Hepatic stellate cell (primary cell): ENCODE results near the gene VCPKMT.
"Not testable (repeated sequence)": the region's sequence is repeated elsewhere in the genome, so short reads cannot be mapped to it uniquely, and the experiment has no call there.

Experiments used
- DNase-seq: peaks from one replicate; pipeline ENCODE4 v3.0.0; 2011; ENCODE audit warnings: low spot score

VCPKMT gene

DNA sequence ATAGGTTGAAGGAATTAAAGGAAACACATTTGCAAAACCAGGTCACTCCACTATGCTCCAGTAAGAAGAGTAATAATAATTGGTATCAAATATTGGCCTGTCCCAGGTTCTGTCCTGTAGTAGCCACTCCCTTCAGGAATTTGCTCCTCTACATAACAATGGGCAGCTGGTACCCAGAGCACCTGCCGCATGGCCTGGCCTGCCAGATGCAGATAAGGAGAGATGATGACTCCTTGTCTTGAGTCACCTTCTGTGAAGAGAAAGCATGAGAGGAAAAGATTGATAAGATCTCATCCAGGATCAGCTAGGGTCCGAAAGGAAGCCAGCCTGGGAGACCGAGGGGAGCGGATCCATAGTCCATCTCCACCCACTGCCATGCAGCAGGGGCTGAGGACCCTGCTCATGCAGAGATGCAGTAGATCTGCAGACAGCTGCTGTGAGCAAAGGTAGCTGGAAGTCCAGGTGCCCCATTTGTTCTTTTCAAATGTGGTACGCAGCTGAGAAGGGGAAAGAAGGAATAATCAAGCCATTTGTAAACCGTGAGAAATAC is 24.3 kb downstream of the VCPKMT start:
- no peak for DNase-seq

DNA sequence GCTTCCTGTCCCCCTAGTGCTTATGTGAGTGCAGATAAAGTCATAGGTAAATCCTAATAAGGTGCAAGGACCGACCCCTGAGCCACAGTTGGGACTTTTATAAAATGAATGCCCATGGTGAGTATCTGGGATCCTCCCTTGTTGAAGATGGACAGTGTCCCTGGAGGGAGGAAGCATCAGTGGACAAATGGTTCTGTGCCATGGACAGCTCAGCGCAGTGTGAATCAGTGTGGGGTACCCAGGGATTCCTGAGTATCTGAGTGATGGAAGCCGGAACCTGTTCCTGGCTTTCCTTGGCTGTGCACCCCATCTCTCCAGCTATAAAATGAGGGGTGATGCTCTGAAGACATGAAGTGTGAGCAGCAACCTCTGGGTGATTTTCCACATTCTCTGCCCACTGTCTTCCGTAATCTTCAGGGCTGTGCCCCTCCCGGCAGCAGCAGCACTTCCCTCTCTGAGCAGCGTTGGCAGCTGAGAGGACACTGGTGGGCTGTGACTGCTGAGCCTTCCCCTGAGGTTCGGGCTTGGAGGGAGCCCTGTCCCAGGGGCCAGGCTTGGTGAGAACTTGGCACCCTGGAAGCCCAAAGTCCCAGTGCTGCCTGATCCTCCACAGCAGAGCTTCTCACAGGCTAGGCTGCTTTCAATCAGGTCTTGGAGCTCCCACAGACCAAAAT is 25.0 kb downstream of the VCPKMT start:
- no peak for DNase-seq

DNA sequence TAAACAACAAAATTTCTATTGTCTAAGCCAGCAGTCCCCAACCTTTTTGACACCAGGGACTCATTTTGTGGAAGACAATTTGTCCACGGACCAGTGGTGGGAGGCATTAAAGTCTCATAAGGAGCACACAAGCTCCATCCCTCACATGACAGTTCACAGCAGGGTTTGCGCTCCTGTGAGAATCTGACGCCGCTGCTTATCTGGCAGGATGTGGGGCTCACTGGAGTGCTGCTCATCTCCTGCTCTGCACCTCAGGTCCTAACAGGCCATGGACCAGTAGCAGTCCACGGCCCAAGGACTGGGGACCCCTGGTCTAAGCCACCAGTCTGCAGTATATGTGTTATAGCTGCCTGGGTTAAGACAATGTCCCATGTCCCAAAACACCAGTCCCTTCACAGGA is 27.2 kb downstream of the VCPKMT start:
- no peak for DNase-seq

DNA sequence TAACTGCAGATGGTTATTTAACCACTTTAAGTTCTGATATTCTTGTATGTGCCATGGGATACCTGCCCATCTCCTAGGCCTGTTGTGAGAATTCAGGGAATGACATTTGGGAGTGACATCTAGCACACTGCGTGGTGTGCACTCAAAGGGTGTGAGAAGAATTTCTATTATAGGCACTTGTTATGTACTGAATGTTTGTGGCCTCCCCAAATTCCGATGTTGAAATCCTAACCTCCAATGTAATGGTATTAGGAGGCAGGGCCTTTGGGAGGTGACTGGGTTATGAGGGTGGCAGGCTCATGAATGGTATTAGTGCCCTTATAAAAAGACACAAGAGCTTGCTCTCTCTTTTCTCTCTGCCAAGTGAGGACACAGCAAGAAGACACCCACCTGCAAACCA is 27.6 kb downstream of the VCPKMT start:
- DNase-seq: no peak

DNA sequence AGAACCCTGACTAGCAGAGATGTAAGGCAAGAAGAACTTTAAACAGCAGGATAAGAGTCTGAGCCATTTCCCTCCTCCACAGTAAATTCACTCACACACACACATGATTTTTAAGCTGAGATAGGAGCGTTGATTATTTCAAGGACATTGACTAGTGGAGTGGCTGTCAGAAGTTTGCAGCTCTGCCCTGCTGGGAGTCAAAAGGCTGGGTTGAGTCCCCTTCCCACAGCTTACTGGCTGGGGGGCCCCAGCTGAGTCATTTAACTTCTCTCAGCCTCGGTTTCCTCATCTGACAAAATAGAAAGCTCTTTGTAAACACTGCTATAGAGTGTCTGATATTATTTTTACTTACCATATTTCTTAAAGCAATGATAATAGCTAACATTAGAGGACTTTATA is 28.3 kb downstream of the VCPKMT start:
- DNase-seq: no peak

DNA sequence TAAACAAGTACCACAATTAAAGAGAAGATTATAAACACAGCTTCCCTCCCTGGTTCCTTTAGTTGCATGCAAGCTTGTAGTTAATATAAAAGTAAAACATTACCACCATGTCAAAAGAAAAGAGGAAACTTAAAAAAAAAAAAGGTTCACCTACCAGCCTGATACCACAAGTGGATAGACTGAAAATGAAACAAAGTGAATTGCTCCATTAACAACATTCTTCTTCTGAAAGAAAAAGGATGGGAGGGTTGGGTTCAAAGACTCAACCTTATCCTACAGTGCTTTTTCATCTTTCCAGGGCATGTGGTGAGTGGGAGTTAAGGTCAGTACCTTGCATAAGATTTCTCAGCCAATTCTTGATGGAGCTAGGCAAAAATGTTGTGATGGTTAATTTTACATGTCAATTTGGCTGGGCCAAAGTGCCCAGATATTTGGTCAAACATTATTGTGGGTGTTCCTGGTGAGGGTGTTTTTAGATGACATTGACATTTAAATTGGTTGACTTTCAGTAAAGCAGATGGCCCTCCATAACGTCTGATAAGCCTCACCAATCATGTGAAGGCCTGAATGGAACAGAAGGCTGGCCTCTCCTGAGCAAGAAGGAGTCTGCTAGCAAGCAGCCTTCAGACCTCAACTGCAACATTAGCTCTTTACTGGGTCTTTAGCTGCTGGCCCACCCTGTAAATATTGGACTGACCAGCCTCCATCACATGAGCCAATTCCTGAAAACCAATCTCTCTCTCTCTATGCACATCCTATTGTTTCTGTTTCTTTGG is 28.8 kb downstream of the VCPKMT start:
- DNase-seq: no peak

DNA sequence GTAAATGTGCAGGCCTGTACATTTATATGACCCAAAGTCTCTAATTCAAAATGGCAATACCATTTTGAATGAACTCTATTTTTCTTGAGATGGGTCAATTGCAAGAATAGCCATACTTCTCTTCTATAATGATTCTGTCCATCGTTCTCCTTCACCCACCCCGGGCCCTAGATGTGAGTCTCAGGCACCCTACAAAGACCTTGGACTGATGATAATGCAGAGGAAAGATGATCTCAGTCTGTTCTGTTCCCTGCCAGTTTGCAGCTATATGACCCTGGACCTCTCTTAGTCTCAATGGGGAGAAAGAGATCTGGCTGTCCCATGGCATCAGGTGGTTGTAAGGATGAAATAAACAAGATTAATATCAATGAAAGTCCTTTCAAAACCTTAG is 30.1 kb downstream of the VCPKMT start:
- DNase-seq: no peak

DNA sequence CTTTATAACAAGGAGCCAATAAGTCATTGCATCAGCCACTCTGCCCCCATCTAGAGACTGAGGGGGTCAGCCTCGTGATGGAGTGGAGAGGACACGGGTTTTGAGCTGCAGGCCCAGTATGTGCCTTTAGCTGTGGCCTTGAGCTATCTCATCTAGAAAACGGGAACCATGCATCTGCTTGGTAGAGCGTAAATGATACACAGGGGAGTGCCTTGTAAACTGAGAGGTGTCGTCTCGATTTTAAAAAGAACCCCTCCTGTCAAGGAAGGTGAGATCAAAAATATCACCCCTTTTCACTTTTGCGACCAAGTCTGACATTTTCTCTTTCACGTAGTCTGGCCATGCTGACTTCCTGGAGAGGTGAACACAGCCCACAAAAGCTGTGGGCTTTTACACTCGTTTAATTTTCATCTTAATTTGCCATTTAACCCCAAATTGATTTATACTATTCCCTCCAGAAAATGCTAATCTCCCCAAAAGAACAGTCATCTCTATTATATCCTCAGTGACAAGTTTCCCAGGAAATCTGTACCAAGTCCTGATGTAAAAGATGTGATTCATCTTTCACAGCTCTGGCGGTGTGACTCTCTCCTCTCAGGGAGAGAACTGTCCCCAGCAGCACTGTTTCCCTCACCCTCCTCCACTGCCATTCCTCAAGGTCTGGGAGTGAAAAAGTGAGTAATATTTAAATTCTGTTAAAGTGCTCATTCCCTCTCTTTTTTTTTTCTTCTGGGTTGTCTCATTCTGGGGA is 30.6 kb downstream of the VCPKMT start:
- DNase-seq: peak; percentile 59

DNA sequence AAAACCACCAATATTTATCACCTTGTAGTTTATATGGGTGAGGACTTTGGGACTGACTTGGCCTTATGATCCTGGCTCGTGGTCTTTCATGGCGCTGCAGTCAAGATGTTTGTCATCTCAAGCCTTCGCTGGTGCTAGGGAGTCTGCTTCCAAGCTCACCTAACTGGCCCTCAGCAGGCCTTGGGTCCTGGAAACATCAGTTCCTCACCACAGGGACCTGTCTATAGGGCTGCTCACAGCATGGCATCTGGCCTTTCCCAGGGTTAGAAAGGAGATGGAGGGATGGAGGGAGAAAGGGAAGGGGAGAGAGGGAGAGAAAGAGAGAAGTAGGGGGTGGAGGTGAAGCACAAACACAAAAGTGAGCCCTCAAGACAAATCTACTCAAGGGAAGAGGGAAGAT is 31.7 kb downstream of the VCPKMT start:
- no peak for DNase-seq

DNA sequence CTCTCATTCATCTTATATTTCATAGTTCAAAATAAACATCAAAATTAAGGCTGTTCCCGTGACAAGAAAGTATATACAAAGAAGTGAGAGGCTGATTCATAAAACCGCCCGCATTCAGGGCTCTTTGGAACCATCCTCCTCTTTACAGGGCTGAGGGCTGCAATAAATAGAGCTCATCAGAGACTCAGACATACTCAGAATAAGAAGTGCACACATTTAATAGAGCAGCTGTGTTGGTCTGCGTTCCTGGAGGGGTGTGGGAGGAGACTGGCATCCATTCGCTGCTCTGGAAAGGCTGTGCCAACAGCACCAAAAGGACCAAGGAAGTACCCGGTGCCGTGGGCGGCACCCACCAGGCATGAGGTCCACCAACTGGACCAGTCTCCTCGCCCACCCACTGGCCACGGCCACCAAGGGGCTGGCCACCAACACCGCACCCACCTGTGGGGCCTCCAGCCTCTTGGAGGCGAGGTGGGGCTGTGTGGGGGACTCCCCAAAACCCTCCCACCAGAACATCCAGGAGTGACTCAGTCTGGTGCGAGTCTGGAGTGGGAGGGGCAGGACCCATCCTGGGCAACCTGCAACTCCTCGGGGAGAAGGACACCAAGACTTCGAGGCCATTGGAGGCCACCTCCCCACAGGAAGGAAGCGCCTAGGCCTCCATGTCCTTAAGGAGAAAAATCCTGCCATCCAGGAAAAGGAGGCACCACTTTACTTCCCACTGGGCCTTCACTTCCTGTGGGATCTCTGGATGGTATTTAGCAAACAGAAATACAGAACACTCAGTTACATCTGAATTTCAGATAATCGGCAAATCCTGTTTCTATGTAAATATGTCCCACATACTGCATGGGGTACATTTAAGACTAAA is 32.7 kb downstream of the VCPKMT start:
- DNase-seq: no peak

DNA sequence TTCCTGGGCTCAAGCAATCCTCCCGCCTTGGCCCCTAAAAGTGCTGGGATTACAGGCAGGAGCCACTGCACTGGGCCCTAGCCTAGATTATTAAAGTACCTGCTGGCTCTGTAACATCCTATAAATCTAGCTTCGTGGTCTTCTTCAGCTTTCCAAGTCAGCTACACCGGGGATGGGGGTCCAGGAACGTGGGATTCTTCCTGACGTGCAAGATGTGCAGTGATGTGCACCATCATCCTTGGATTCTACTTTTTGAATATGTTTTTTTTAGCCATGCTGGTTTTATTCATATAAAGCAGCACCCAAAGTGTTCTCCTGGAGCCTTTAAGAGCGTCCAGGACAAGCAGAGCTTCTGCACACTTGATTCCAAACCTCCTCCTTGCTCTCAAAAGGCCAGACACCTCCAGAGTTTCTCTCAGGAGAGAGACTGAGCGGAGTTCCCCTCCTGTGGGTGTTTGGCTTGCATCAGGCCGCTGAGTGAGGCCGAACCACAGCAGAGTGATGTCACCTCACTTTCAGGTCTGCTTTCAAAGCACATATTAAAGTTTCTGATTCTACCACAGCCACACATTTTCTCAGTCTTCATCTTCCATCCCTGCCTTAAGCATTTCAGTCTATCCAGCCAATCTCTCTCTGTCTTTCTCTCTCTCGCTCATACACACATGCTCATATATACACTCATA is 33.4 kb downstream of the VCPKMT start:
- DNase-seq: no peak

DNA sequence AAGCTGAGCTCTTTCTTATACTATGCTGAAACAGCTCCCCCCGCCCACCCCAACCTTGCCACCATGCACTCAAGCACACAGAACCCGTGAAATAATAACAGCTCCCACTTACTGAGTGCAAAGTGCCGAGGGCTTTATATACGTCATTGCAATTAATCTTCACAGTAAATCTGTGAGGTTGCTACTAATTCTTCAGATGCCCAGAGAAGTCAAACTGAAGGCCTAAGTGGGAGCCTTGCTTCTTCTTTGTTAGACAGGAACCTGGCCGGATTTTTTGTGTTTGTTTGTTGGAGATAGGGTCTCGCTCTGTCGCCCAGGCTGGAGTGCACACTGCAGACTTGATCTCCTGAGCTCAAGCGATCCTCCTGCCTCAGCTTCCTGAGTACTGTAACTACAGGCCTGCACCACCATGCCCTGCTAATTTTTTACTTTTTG is 34.0 kb downstream of the VCPKMT start:
- DNase-seq: no peak

DNA sequence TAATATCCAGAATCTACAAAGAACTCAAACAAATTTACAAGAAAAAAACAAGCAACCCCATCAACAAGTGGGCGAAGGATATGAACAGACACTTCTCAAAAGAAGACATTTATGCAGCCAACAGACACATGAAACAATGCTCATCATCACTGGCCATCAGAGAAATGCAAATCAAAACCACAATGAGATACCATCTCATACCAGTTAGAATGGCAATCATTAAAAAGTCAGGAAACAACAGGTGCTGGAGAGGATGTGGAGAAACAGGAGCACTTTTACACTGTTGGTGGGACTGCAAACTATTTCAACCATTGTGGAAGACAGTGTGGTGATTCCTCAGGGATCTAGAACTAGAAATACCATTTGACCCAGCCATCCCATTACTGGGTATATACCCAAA is 37.3 kb downstream of the VCPKMT start:
- not testable (repeated sequence) for DNase-seq

DNA sequence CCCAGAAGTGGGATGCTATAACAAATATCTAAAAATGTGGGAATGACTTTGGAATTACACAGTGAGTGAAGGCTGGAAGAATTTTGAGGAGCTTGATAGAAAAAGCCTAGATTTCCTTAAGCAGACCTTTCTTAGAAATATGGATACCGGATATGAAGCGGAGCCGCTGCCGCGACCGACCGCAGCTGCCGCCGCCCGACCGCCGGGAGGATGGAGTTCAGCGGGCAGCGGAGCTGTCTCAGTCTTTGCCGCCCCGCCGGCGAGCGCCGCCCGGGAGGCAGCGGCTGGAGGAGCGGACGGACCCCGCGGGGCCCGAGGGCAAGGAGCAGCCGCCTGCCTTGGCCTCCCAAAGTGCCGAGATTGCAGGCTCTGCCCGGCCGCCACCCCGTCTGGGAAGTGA is 42.7 kb downstream of the VCPKMT start:
- not testable (repeated sequence) for DNase-seq

DNA sequence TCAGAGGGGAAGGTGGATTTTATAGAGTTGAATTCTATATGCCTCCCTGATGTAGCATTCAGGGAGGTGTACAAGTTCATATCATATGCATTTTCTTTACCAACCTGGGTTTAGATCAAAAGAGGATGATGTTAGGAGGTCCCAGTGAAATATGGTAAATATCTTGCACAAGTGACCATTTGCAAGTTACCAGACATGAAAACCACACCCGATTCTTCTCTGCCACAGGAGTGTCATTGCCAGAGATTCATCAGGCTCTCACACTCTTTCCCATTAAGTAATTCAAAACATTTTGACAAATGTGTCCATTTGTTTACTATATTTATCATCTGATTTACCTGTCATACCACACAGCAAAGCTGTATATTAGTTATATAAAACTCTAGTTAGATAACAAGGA is 44.0 kb downstream of the VCPKMT start:
- DNase-seq: no peak

DNA sequence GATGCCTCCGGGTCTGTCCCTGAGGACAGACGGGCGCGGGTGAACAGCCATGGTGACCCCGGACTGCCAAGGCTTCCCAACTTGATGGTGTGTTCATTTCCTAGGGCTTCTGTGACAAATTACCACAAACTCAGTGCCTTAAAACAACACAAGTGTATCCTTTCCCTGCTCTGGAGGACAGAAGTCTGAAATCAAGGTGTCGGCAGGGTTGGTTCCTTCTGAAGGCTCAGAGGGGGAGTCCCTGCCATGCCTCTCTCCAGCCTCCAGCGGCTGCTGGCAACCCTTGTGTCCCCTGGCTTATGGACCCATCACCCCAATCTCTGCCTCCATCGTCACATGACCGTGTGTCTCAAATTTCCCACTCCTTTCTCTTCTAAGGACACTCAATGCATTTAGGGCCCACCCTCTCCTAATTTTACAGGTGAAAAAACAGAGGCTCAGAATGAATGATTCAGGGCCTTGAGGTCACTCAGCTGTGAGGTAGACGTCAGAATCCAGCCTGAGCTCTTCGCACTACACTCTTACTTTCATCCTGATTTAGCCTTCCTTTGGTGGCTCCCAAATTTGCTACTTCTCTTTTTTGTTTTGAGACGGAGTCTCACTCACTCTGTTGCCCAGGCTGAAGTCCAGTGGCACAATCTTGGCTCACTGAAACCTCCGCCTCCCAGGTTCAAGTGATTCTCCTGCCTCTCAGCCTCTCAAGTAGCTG is 45.4 kb downstream of the VCPKMT start:
- DNase-seq: no peak

DNA sequence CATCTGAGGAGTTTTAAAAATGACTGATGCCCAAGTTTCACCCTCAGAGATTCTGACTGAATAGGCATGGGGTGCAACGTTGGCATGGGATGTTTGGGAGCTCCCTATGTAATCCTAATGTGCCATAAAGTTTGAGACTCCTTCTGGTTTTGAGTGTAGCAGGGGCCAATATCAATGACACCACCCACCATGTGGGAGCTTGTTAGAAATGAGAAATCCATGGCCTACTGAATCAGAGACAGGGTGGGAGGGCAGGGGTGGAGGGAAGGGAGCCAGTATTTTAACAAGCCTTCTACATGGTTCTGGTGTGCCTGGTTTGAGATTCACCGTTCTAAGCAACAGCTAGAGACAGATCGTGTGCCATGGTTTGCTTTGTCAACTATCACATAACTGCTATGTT is 46.1 kb downstream of the VCPKMT start:
- DNase-seq: no peak

DNA sequence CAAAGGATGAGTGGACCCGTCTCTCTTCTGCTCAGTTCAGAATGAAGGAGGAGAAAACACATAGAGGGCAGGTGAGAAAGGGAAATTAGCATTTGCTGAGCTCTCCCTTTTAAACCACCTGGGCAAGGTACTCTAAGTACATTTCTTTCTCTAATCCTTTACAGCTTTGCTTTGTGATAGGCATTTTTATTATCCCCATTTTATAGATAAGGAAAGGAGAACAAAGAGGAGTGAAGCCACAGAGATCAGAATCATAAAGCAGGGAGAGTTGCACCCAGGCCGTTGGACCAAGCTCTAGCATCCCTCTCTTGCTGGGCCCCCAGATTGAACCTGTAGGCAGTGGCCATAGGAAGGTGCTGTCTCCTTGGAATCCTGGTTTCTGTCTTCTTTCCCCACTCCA is 47.0 kb downstream of the VCPKMT start:
- DNase-seq: no peak

DNA sequence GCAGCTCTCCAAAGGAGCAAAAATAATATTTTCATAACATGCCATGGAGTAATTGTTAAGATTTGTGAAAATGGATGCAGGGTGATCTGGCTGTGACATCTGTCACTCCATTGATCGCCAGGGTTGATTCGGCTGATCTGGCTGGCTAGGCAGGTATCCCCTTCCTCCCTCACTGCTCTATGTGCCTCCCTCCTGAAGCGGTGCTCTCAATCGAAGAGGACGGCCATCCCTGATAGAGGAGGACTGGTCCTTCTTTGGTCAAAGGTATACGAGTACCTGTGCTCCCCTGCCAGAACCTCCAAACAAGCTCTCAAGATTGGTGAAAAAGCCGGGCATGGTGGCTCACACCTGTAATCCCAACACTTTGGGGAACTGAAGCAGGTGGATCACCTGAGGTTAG is 47.9 kb downstream of the VCPKMT start:
- DNase-seq: no peak

DNA sequence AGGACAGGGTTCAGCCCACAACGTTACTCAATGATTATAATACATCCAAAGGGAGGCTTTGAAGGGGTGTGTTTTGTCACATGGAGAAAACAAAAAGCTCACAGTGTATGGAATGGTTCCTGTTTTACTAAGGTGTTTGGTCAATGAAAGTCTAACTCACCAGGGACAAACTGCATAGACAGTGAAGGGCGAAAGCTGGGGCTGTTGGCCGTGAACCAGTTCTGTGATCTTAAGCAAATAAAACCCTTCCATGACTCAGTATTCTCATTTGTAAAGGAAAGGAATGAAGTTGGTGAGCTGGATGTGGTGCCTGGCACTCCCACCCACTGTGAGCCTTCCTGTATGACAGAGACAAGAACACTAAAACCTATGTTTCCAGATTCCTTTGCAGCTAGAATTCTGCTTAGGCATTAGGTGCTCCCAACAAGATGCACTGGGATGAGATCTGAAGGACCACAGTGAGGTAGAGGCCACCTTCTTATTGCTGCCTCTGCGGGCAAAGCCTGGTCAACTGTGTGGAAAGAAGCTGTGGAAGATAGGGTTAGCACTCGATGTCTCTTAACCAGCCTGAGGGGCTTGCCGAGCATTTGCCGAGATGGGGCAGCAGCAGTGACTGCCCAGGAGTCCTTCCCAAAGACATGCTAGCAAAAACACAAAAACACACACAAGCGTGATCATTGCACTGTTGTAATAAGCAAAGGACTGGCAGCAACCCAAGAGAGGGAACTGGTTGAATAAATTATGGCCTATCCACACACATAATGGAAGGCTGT is 48.5 kb downstream of the VCPKMT start:
- peak; percentile 61 for DNase-seq
